Progenitor cell of endocrine pancreas (in vitro differentiated cells): ENCODE measurements around the gene DNAJB12. TPM values are rescaled to one million over a fixed set of nuclear protein-coding genes. Genes with fewer than 3 reads are reported as not detected.
A peak's percentile ranks its signal among the peaks of the same experiment; 100 is the strongest.
"Not testable (repeated sequence)": the region's sequence is repeated elsewhere in the genome, so short reads cannot be mapped to it uniquely, and the experiment has no call there.

Experiments
- DNase-seq: peaks from one replicate; pipeline ENCODE4 v3.0.0; 2021; ENCODE audit warnings: low spot score; ENCODE audit not compliant: unreplicated experiment
- H3K27ac Mint-ChIP-seq: 2 replicates; pipeline ENCODE4 v1.8.0; 2021; ENCODE audit warnings: mild to moderate bottlenecking, moderate library complexity, mixed read lengths
- H3K27me3 Mint-ChIP-seq: 2 replicates; pipeline ENCODE4 v1.8.0; 2021; ENCODE audit warnings: mixed read lengths
- H3K36me3 Mint-ChIP-seq: 2 replicates; pipeline ENCODE4 v1.8.0; 2022; ENCODE audit warnings: mixed read lengths; ENCODE audit not compliant: insufficient read depth
- H3K4me1 Mint-ChIP-seq: 2 replicates; pipeline ENCODE4 v1.8.0; 2021; ENCODE audit warnings: low read depth, mixed read lengths
- H3K4me3 Mint-ChIP-seq: 2 replicates; pipeline ENCODE4 v1.8.0; 2021; ENCODE audit warnings: low read depth, mild to moderate bottlenecking, moderate library complexity, mixed read lengths
- H3K9me3 Mint-ChIP-seq: 2 replicates; pipeline ENCODE4 v1.8.0; 2021; ENCODE audit warnings: low read depth, mixed read lengths
- long read RNA-seq: library from polyadenylated mRNA; unstranded; transcript quantifications from one replicate; pipeline ENCODE4 v2.0.0, GENCODE V29; 2020
- total RNA-seq: library from RNA; stranded (reverse); gene quantifications from 2 replicates; pipeline ENCODE4 v1.2.1, GENCODE V29; 2021
- TF ChIP-seq, protein P1 (sequence below): fragments of 200-600 bp; sonication (generic); IDR thresholded peaks from one replicate; pipeline ENCODE4 v1.5.0; 2021; ENCODE audit warnings: antibody characterized with exemption, mild to moderate bottlenecking; ENCODE audit not compliant: unreplicated experiment

Gene DNAJB12
- total RNA-seq = 33.2 and 34.7 TPM in 2 replicates
- long read RNA-seq, full-length matches to known transcripts = 38 of 70 reads
- long read RNA-seq, partial matches to known transcripts = 5 of 70 reads
- long read RNA-seq, other reads (novel, unspliced or antisense) = 27 of 70 reads

DNA sequence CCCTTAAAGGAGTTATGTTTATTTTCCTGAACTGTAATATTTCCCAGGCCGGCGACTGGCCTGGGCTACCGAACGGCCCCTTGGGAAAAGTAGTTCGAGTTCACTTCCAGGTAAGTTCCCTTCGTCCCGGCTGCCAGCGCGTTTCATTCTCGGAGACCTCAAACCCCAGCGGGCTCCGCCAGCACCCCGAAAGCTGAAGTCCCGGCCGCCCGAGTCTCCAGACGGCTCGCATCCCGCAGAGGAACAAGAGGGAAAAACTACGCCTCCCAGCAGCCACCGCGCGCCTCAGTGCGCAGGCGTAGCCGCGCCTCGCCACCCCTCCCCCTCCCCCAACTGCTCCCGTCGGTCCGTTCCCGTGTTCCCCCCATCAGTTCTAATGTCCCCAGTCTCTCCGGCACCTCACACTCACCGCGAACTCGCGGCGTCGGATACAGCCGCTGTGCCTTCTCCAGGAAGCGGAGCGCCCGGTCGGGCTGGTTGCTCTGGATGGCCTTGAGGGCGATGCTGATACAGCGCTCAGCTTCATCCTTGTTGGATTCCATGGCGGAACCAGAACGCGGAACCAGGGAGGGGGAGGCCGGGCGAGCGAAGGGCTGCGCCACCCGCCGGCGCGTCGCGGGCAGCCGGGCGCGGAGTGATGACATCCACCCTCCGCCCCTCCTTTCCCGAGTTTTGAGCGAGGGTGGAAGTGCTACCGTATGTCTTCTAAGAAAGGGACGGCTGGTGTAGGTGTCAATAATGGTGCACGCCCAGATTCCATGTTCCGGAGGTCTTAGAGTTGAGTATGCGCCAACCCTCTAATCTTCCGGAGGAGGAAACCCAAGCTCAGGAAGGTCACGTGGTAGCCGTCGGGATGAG lies at the start of gene DNAJB12:
TSS of gene DNAJB12 (minus strand) at position 564 of the 858 bp plus-strand sequence. CDS start at position 542, 22 bp downstream.
- H3K4me1 Mint-ChIP-seq = peaks cover 16% of the 10 kb centered on the region
- H3K27ac Mint-ChIP-seq = peak within 1 kb of the TSS; percentile 100
- TF ChIP-seq, protein P1, sequence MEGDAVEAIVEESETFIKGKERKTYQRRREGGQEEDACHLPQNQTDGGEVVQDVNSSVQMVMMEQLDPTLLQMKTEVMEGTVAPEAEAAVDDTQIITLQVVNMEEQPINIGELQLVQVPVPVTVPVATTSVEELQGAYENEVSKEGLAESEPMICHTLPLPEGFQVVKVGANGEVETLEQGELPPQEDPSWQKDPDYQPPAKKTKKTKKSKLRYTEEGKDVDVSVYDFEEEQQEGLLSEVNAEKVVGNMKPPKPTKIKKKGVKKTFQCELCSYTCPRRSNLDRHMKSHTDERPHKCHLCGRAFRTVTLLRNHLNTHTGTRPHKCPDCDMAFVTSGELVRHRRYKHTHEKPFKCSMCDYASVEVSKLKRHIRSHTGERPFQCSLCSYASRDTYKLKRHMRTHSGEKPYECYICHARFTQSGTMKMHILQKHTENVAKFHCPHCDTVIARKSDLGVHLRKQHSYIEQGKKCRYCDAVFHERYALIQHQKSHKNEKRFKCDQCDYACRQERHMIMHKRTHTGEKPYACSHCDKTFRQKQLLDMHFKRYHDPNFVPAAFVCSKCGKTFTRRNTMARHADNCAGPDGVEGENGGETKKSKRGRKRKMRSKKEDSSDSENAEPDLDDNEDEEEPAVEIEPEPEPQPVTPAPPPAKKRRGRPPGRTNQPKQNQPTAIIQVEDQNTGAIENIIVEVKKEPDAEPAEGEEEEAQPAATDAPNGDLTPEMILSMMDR = no peak
- peak; percentile 78 for DNase-seq
- H3K27me3 Mint-ChIP-seq = no peaks in the 10 kb centered on the region
- peak within 1 kb of the TSS; percentile 99 for H3K4me3 Mint-ChIP-seq
- H3K9me3 Mint-ChIP-seq = peaks cover 4% of the 10 kb centered on the region
- peaks cover 5% of the 10 kb centered on the region for H3K36me3 Mint-ChIP-seq

DNA sequence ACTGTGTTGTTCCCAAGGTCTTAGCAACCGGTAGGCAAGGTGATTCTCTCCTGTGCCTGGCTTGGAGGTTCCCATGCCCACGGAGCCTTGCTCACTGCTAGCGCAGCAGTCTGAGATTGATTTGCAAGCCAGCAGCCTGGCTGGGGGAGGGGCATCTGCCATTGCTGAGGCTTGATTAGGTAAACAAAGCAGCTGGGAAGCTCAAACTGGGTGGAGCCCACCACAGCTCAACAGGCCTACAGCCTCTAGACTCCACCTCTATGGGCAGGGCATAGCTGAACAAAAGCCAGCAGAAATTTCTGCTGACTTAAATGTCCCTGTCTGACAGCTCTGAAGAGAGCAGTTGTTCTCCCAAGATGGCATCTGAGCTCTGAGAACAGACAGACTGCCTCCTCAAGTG lies 40.9 kb upstream of the DNAJB12 start:
- DNase-seq, H3K4me3 Mint-ChIP-seq, H3K27ac Mint-ChIP-seq, H3K4me1 Mint-ChIP-seq, H3K27me3 Mint-ChIP-seq: not testable (repeated sequence)
- peaks cover 17% of the 10 kb centered on the region for H3K9me3 Mint-ChIP-seq
- H3K36me3 Mint-ChIP-seq = peaks cover 35% of the 10 kb centered on the region

DNA sequence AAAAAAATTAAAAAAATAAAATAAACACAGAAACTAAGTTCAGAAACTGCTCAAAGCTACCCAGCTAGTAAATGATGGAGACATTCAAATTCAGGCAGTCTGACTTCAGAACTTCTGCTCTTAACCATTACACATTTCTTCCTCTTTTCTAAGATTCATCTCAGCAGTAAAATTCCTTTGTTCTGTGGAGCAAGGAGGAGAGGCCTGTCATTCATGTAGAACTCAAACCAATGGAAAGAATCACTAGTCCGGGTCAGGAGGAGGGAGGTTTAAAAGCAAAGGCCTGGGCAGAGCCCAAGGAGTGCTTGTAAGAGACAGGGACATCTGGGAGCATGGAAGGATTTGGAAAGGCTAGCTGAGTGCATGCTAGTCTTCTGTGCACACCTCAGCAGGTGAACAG lies 37.9 kb upstream of the DNAJB12 start:
- H3K4me1 Mint-ChIP-seq = peaks cover 5% of the 10 kb centered on the region
- TF ChIP-seq, protein P1 = no peak
- no peak overlapping the region for H3K4me3 Mint-ChIP-seq
- H3K27ac Mint-ChIP-seq = no peak overlapping the region
- H3K36me3 Mint-ChIP-seq = peaks cover 22% of the 10 kb centered on the region
- no peak for DNase-seq
- H3K9me3 Mint-ChIP-seq = peaks cover 11% of the 10 kb centered on the region
- no peaks in the 10 kb centered on the region for H3K27me3 Mint-ChIP-seq

DNA sequence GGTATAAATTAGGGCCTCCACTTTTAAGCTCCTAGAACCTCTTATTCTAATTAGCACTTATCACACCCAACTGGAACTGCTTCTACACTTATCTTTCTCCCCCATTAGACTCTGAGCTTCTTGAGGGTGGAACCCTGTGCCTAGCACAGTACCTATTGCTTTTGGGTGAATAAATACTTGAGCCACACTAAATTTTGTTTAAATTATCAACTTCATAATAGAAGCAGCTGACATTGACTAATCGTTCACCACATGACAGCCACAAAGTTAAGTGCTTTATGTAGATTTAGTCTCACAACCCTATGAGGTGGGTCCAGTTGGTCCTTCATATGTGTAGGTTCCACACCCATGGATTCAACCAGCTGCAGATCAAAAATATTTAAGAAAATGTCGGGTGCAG lies 36.0 kb upstream of the DNAJB12 start:
- H3K27ac Mint-ChIP-seq = no peak overlapping the region
- DNase-seq = no peak
- no peaks in the 10 kb centered on the region for H3K27me3 Mint-ChIP-seq
- H3K36me3 Mint-ChIP-seq = peaks cover 7% of the 10 kb centered on the region
- TF ChIP-seq, protein P1 = no peak
- no peaks in the 10 kb centered on the region for H3K9me3 Mint-ChIP-seq
- peaks cover 5% of the 10 kb centered on the region for H3K4me1 Mint-ChIP-seq
- H3K4me3 Mint-ChIP-seq = no peak overlapping the region

DNA sequence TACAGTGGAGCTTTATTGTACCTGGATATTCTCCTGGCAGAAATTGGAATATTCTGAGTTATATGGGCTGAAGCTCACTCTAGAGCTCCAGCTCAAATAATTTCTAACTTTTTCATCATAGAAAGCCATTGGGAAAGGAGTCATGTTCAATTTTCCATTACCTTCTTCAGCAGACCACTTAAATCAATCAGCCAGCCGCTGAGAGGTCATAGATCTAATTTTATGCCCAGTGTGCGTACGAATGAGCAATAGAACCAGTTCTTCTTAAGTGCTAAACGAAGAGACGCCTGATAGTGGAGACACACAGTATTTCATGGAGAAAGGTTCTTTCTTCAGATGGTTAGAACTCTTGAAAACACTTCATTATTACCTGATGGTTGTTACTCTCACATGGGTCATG lies 35.0 kb upstream of the DNAJB12 start:
- TF ChIP-seq, protein P1 = no peak
- H3K27me3 Mint-ChIP-seq = no peaks in the 10 kb centered on the region
- H3K27ac Mint-ChIP-seq = no peak overlapping the region
- no peak for DNase-seq
- H3K4me1 Mint-ChIP-seq = peaks cover 5% of the 10 kb centered on the region
- H3K9me3 Mint-ChIP-seq = no peaks in the 10 kb centered on the region
- peaks cover 4% of the 10 kb centered on the region for H3K36me3 Mint-ChIP-seq
- H3K4me3 Mint-ChIP-seq = no peak overlapping the region

DNA sequence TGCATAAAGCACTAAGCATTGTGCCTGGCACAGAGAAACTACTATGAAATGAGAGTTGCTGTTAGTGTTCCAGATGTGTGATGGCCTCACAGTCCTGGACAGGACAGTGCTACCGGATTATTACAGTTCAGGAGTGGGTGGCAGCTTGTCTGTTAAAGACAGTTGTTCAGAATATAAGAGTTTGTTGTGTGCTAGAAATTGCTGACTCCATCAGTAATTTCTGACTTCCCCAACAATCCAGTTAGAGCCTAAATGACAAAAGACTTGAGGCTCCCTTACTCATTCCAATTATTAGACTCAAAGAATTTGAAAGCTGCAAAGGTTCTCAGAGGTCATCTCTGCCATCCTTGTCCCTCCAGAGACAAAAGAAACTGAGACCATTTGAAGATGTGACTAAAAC lies 34.3 kb upstream of the DNAJB12 start:
- Mint-ChIP-seq H3K4me3 (no peak overlapping the region), H3K36me3 (peaks cover 4% of the 10 kb centered on the region), H3K9me3 (no peaks in the 10 kb centered on the region), H3K27me3 (no peaks in the 10 kb centered on the region), H3K27ac (no peak overlapping the region), H3K4me1 (peaks cover 5% of the 10 kb centered on the region)
- DNase-seq = no peak
- TF ChIP-seq, protein P1 = no peak
